Uterus (tissue), 2 donors: ENCODE data around the gene NYAP1.
"Not testable (repeated sequence)": the region's sequence is repeated elsewhere in the genome, so short reads cannot be mapped to it uniquely, and the experiment has no call there.

Source experiments
- POLR2A ChIP-seq, 2 donors: fragments of 450-650 bp; IDR thresholded peaks; one replicate each; pipeline ENCODE4 v1.6.1; 2016; ENCODE audit warnings: antibody characterized with exemption in 2 of 2, mild to moderate bottlenecking in 1 of 2, moderate library complexity in 1 of 2
- TF ChIP-seq, protein P1 (sequence below), 4 experiments: fragments of 200-600 bp in 2 of 4; fragments of 450-650 bp in 2 of 4; sonication (generic) in 2 of 4; IDR thresholded peaks; one replicate each; pipeline ENCODE4 v1.5.1; 2016 to 2019; ENCODE audit warnings: antibody characterized with exemption in 4 of 4, mild to moderate bottlenecking in 2 of 4, moderate library complexity in 1 of 4

DNA sequence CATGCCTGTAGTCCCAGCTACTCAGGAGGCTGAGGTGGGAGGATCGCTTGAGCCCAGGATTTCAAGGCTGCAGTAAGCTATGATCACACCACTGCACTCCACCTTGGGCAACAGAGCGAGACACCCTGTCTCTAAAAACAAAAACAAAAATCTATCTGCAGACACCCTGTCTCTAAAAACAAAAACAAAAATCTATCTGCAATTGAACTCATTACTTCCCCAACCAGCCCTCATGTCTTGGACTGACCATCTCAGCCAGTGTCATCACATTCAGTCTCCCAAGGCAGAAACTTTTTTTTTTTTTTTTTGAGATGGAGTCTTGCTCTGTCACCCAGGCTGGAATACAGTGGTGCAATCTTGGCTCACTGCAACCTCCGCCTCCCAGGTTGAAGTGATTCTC lies 20.3 kb downstream of the NYAP1 start:
- TF ChIP-seq, protein P1, sequence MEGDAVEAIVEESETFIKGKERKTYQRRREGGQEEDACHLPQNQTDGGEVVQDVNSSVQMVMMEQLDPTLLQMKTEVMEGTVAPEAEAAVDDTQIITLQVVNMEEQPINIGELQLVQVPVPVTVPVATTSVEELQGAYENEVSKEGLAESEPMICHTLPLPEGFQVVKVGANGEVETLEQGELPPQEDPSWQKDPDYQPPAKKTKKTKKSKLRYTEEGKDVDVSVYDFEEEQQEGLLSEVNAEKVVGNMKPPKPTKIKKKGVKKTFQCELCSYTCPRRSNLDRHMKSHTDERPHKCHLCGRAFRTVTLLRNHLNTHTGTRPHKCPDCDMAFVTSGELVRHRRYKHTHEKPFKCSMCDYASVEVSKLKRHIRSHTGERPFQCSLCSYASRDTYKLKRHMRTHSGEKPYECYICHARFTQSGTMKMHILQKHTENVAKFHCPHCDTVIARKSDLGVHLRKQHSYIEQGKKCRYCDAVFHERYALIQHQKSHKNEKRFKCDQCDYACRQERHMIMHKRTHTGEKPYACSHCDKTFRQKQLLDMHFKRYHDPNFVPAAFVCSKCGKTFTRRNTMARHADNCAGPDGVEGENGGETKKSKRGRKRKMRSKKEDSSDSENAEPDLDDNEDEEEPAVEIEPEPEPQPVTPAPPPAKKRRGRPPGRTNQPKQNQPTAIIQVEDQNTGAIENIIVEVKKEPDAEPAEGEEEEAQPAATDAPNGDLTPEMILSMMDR (IDR thresholded peaks at IDR 0.05), result not testable (repeated sequence)
- not testable (repeated sequence) for TF ChIP-seq POLR2A (IDR thresholded peaks at IDR 0.05)
